ENCODE results near the gene SEMA4A. TPM values are rescaled to one million over a fixed set of nuclear protein-coding genes. Genes with fewer than 3 reads are reported as not detected.
"Not testable (repeated sequence)": the region's sequence is repeated elsewhere in the genome, so short reads cannot be mapped to it uniquely, and the experiment has no call there.

SEMA4A gene
- total RNA-seq, 5 donors from 2014 or later (not counting 1 experiment from before 2014, with no cell fraction given): 1.5 to 12.0 (median 2.2) TPM

DNA sequence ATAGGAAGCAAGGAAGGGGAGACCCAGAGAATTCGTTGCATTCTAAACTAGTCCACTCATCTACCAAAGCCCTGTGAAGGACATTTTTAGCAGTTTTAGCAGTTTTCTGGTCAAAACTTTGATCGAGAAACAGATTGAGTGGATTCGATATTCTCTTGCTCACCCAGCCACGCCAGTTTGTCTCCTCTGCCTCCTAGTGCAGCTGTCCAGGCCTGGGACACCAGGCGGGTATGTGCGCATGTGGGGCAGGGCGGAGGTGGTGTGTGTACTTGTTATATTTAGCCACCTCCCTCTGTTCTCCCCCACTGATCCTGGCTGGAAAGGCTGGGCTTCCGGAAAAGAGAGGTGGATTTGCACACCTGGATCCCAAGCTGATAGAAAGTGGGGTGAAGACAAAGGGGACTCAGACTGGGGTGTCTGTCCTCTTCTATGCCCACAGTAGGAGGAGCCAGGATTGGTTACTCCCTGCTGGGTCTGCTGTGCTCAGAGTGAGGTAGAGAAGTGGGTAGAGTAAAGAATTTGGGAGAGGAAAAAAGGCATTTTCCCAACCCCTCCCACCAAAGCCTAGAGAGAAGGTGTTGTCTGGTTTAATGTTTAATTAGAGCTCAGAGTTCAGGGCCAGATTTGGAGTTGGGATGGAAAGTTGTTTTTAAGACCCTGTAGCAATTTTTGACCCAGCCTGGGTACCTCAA lies 35.1 kb upstream of the SEMA4A start:
- Mint-ChIP-seq H3K36me3 (peaks cover 17% of the 10 kb centered on the region), H3K4me3 (peak overlapping the region; percentile 29 to 62 (median 43)), H3K27me3 (peaks cover 18 to 21% of the 10 kb centered on the region in 2 donors), H3K4me1 (peaks cover 36 to 64% (median 51%) of the 10 kb centered on the region in 3 donors), H3K27ac (peak overlapping the region; percentile 52 to 63), H3K9me3 (no peaks in the 10 kb centered on the region)
- ChIA-PET POLR2A (interaction anchor here (0.5 to 1.7 kb wide), 7 partner anchors 9 to 1059 kb away, joined by 3 to 8 read pairs (median 5); partner anchors contain the start of gene PRCC (in 1 of the 2)), CTCF (interaction anchor here in 1 of 2 donors (0.6 to 1.0 kb wide), 2 partner anchors 15 to 21 kb away, joined by 3 to 4 read pairs; no protein-coding TSS in a partner anchor)
- Histone ChIP-seq H3K4me3 (ENCODE audit: control insufficient read depth in 1 of 2, extremely low read depth in 1 of 2, low read length in 1 of 2) (peak overlapping the region in 1 of 2 donors; percentile 7), H3K27ac (ENCODE audit: low read length) (no peak overlapping the region), H3K27me3 (replicated peaks in 1 of 2; ENCODE audit: control insufficient read depth in 2 of 2, extremely low read depth in 1 of 2, insufficient read depth in 2 of 2, low read length in 1 of 2) (peaks cover 5 to 35% of the 10 kb centered on the region in 2 experiments), H3K9me3 (no peaks in the 10 kb centered on the region), H3K36me3 (ENCODE audit: control insufficient read depth in 2 of 2, extremely low read depth in 1 of 2, insufficient read depth in 1 of 2, low read length in 1 of 2) (no peaks in the 10 kb centered on the region), H3K4me1 (ENCODE audit: control insufficient read depth in 1 of 2, extremely low read depth in 1 of 2, insufficient read depth in 2 of 2, low read length in 2 of 2) (peaks cover 0 to 54% of the 10 kb centered on the region in 2 experiments)
- WGBS (ENCODE audit: insufficient coverage): no CpG with 5 or more reads among the region's 8 CpGs
- ATAC-seq (replicated peaks in 1 of 4) (no peak), DNase-seq (no peak)

DNA sequence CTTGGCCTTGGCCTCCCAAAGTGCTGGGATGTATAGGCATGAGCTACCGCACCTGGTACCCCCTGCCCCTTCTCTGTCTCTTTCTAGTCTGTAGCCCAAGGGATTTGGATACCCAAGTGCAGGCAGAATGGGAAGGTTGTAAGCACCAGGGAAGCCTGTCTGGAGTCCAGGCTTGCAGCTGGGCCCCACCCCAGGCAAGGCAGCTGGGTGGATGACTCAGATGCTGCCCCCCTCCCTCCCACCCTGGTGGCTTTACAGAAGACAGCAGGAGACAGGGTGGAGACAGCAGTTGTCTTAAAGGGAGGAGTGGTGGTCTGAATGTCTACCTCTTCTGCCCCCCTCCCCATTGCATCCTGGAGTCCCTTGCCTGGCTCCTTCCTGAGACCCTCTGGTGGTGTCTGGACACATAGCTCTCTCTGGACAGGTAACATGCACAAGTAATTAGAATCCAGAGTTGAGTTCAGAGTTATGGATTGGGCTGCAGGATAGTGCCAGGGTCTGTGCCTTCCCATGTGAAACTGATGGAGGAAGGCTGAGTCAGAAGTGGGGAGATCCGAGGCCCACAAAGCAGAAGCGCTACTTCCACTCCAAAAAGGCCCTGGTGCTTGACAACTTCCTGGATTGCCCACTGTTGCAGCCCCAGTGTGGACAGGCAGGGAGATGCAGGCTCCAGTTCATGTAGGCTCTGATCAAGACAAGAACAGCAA lies 33.7 kb upstream of the SEMA4A start:
- H3K4me1 ChIP-seq (ENCODE audit: control insufficient read depth in 1 of 2, extremely low read depth in 1 of 2, insufficient read depth in 2 of 2, low read length in 2 of 2): peaks cover 0 to 56% of the 10 kb centered on the region in 2 experiments
- Mint-ChIP-seq H3K27ac (peak overlapping the region; percentile 34 to 58), H3K36me3 (peaks cover 17% of the 10 kb centered on the region), H3K9me3 (no peaks in the 10 kb centered on the region), H3K4me1 (peaks cover 43 to 66% (median 57%) of the 10 kb centered on the region in 3 donors), H3K27me3 (peaks cover 14 to 16% of the 10 kb centered on the region in 2 donors), H3K4me3 (peak overlapping the region in 1 of 3 donors; percentile 31)
- no peaks in the 10 kb centered on the region for H3K36me3 ChIP-seq (ENCODE audit: control insufficient read depth in 2 of 2, extremely low read depth in 1 of 2, insufficient read depth in 1 of 2, low read length in 1 of 2)
- H3K9me3 ChIP-seq: no peaks in the 10 kb centered on the region
- no peak overlapping the region for H3K4me3 ChIP-seq (ENCODE audit: control insufficient read depth in 1 of 2, extremely low read depth in 1 of 2, low read length in 1 of 2)
- WGBS (ENCODE audit: insufficient coverage): 80% methylated on average over 1 of the region's 3 CpGs
- H3K27me3 ChIP-seq (replicated peaks in 1 of 2; ENCODE audit: control insufficient read depth in 2 of 2, extremely low read depth in 1 of 2, insufficient read depth in 2 of 2, low read length in 1 of 2): peaks cover 4 to 25% of the 10 kb centered on the region in 2 experiments
- CTCF ChIA-PET: interaction anchor here in 1 of 2 donors (0.5 kb wide), 1 partner anchor 27 kb away, joined by 4 read pairs; no protein-coding TSS in a partner anchor
- POLR2A ChIA-PET: interaction anchor here in 1 of 2 donors (0.7 to 1.7 kb wide), 2 partner anchors 10 to 86 kb away, joined by 4 to 6 read pairs; no protein-coding TSS in a partner anchor
- DNase-seq (peak in 2 of 35 experiments; percentile 37 to 47), ATAC-seq (replicated peaks in 1 of 4) (peak in 1 of 4 experiments; percentile 37)
- no peak overlapping the region for H3K27ac ChIP-seq (ENCODE audit: low read length)

GRCh38 chr1:156120318-156120717 lies 33.1 kb upstream of the SEMA4A start:
- no peak overlapping the region for H3K4me3 ChIP-seq (ENCODE audit: control insufficient read depth in 1 of 2, extremely low read depth in 1 of 2, low read length in 1 of 2)
- 86% methylated on average over 3 of the region's 3 CpGs for WGBS (ENCODE audit: insufficient coverage)
- peaks cover 9 to 13% of the 10 kb centered on the region in 2 donors for H3K27me3 Mint-ChIP-seq
- H3K4me3 Mint-ChIP-seq: peak overlapping the region in 1 of 3 donors; percentile 22
- H3K36me3 ChIP-seq (ENCODE audit: control insufficient read depth in 2 of 2, extremely low read depth in 1 of 2, insufficient read depth in 1 of 2, low read length in 1 of 2): no peaks in the 10 kb centered on the region
- no peaks in the 10 kb centered on the region for H3K9me3 Mint-ChIP-seq
- ChIA-PET POLR2A (interaction anchor here in 1 of 2 donors (0.6 to 0.8 kb wide), 2 partner anchors 13 to 1961 kb away, joined by 3 to 5 read pairs; no protein-coding TSS in a partner anchor), CTCF (interaction anchor here in 1 of 2 donors (0.5 kb wide), 1 partner anchor 254 kb away, joined by 4 read pairs; no protein-coding TSS in a partner anchor)
- no peaks in the 10 kb centered on the region for H3K9me3 ChIP-seq
- H3K4me1 Mint-ChIP-seq: peaks cover 43 to 68% (median 59%) of the 10 kb centered on the region in 3 donors
- H3K27ac ChIP-seq (ENCODE audit: low read length): no peak overlapping the region
- H3K4me1 ChIP-seq (ENCODE audit: control insufficient read depth in 1 of 2, extremely low read depth in 1 of 2, insufficient read depth in 2 of 2, low read length in 2 of 2): peaks cover 0 to 56% of the 10 kb centered on the region in 2 experiments
- ATAC-seq (replicated peaks in 1 of 4) (no peak), DNase-seq (no peak)
- H3K27me3 ChIP-seq (replicated peaks in 1 of 2; ENCODE audit: control insufficient read depth in 2 of 2, extremely low read depth in 1 of 2, insufficient read depth in 2 of 2, low read length in 1 of 2): peaks cover 4 to 19% of the 10 kb centered on the region in 2 experiments
- H3K27ac Mint-ChIP-seq: peak overlapping the region; percentile 39 to 58
- peaks cover 17% of the 10 kb centered on the region for H3K36me3 Mint-ChIP-seq

DNA sequence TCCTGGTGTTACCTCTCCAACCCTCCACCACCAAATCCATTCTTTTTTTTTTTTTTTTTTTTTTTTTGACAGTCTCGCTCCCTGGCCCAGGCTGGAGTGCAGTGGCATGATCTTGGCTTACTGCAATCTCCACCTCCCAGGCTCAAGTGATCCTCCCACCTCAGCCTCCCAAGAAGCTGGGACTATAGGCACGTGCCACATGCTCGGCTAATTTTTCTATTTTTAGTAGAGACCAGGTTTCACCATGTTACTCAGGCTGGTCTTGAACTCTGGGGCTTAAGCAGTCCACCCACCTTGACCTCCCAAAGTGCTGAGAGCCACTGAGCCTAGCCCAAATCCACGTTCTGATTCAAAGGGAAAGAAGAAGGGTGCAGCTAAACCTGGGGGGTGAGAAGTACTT lies 32.4 kb upstream of the SEMA4A start:
- DNase-seq; H3K36me3 ChIP-seq (ENCODE audit: control insufficient read depth in 2 of 2, extremely low read depth in 1 of 2, insufficient read depth in 1 of 2, low read length in 1 of 2); CTCF ChIA-PET; H3K27ac ChIP-seq (ENCODE audit: low read length); H3K4me3 ChIP-seq (ENCODE audit: control insufficient read depth in 1 of 2, extremely low read depth in 1 of 2, low read length in 1 of 2); H3K27ac Mint-ChIP-seq; H3K9me3 Mint-ChIP-seq; H3K9me3 ChIP-seq; H3K4me3 Mint-ChIP-seq; ATAC-seq (replicated peaks in 1 of 4): not testable (repeated sequence)
- Histone ChIP-seq H3K4me1 (ENCODE audit: control insufficient read depth in 1 of 2, extremely low read depth in 1 of 2, insufficient read depth in 2 of 2, low read length in 2 of 2) (peaks cover 0 to 55% of the 10 kb centered on the region in 2 experiments), H3K27me3 (replicated peaks in 1 of 2; ENCODE audit: control insufficient read depth in 2 of 2, extremely low read depth in 1 of 2, insufficient read depth in 2 of 2, low read length in 1 of 2) (peaks cover 3 to 12% of the 10 kb centered on the region in 2 experiments)
- peaks cover 43 to 68% (median 60%) of the 10 kb centered on the region in 3 donors for H3K4me1 Mint-ChIP-seq
- 100% methylated on average over 1 of the region's 4 CpGs for WGBS (ENCODE audit: insufficient coverage)
- POLR2A ChIA-PET: interaction anchor here in 1 of 2 donors (0.6 to 0.8 kb wide), 2 partner anchors 14 to 1961 kb away, joined by 3 to 5 read pairs; no protein-coding TSS in a partner anchor
- H3K27me3 Mint-ChIP-seq: peaks cover 7 to 11% of the 10 kb centered on the region in 2 donors
- H3K36me3 Mint-ChIP-seq: peaks cover 17% of the 10 kb centered on the region

GRCh38 chr1:156121457-156121856 lies 31.9 kb upstream of the SEMA4A start:
- ChIA-PET POLR2A (no interaction called here), CTCF (no interaction called here)
- H3K27ac Mint-ChIP-seq: no peak overlapping the region
- DNase-seq (no peak), ATAC-seq (replicated peaks in 1 of 4) (no peak)
- Histone ChIP-seq H3K27me3 (replicated peaks in 1 of 2; ENCODE audit: control insufficient read depth in 2 of 2, extremely low read depth in 1 of 2, insufficient read depth in 2 of 2, low read length in 1 of 2) (peaks cover 3 to 9% of the 10 kb centered on the region in 2 experiments), H3K27ac (ENCODE audit: low read length) (no peak overlapping the region), H3K4me1 (ENCODE audit: control insufficient read depth in 1 of 2, extremely low read depth in 1 of 2, insufficient read depth in 2 of 2, low read length in 2 of 2) (peaks cover 2 to 59% of the 10 kb centered on the region in 2 experiments), H3K36me3 (ENCODE audit: control insufficient read depth in 2 of 2, extremely low read depth in 1 of 2, insufficient read depth in 1 of 2, low read length in 1 of 2) (no peaks in the 10 kb centered on the region), H3K9me3 (no peaks in the 10 kb centered on the region), H3K4me3 (ENCODE audit: control insufficient read depth in 1 of 2, extremely low read depth in 1 of 2, low read length in 1 of 2) (no peak overlapping the region)
- no CpG with 5 or more reads among the region's 4 CpGs for WGBS (ENCODE audit: insufficient coverage)
- no peaks in the 10 kb centered on the region for H3K9me3 Mint-ChIP-seq
- peaks cover 43 to 68% (median 60%) of the 10 kb centered on the region in 3 donors for H3K4me1 Mint-ChIP-seq
- H3K36me3 Mint-ChIP-seq: peaks cover 14% of the 10 kb centered on the region
- H3K27me3 Mint-ChIP-seq: peaks cover 2 to 6% of the 10 kb centered on the region in 2 donors
- no peak overlapping the region for H3K4me3 Mint-ChIP-seq

- Histone ChIP-seq H3K4me3 (ENCODE audit: control insufficient read depth in 1 of 2, extremely low read depth in 1 of 2, low read length in 1 of 2) (no peak overlapping the region), H3K27me3 (replicated peaks in 1 of 2; ENCODE audit: control insufficient read depth in 2 of 2, extremely low read depth in 1 of 2, insufficient read depth in 2 of 2, low read length in 1 of 2) (peaks cover 3 to 6% of the 10 kb centered on the region in 2 experiments), H3K9me3 (no peaks in the 10 kb centered on the region), H3K36me3 (ENCODE audit: control insufficient read depth in 2 of 2, extremely low read depth in 1 of 2, insufficient read depth in 1 of 2, low read length in 1 of 2) (no peaks in the 10 kb centered on the region), H3K4me1 (ENCODE audit: control insufficient read depth in 1 of 2, extremely low read depth in 1 of 2, insufficient read depth in 2 of 2, low read length in 2 of 2) (peaks cover 7 to 65% of the 10 kb centered on the region in 2 experiments), H3K27ac (ENCODE audit: low read length) (no peak overlapping the region)
- ChIA-PET CTCF (interaction anchor here (0.5 to 2.0 kb wide), 6 partner anchors 10 to 220 kb away, joined by 3 to 11 read pairs (median 4); no protein-coding TSS in a partner anchor), POLR2A (interaction anchor here in 1 of 2 donors (0.6 to 1.0 kb wide), 2 partner anchors 13 to 27 kb away, joined by 3 to 4 read pairs; no protein-coding TSS in a partner anchor)
- no peaks in the 10 kb centered on the region for H3K9me3 Mint-ChIP-seq
- peak overlapping the region in 2 of 3 donors; percentile 3 to 31 for H3K4me3 Mint-ChIP-seq
- peak overlapping the region in 1 of 2 donors; percentile 53 for H3K27ac Mint-ChIP-seq
- H3K4me1 Mint-ChIP-seq: peaks cover 47 to 71% (median 63%) of the 10 kb centered on the region in 3 donors
- DNase-seq (no peak), ATAC-seq (replicated peaks in 1 of 4) (no peak)
- H3K27me3 Mint-ChIP-seq: peaks cover 0 to 4% of the 10 kb centered on the region in 2 donors
- WGBS (ENCODE audit: insufficient coverage): 100% methylated on average over 1 of the region's 4 CpGs
- H3K36me3 Mint-ChIP-seq: peaks cover 12% of the 10 kb centered on the region
These were observed 31.3 kb upstream of the SEMA4A start for GRCh38 chr1:156122086-156122485.

Data from T-cell (primary cell).